HG03521 (cell line): Measurements from ENCODE around the gene TXNDC16.

Experiments used
- ATAC-seq: cut with Tn5 transposase; IDR thresholded peaks from one replicate; pipeline ENCODE4 v1.9.1; 2021; ENCODE audit warnings: mild to moderate bottlenecking, moderate library complexity; ENCODE audit not compliant: unreplicated experiment

TXNDC16 gene

DNA sequence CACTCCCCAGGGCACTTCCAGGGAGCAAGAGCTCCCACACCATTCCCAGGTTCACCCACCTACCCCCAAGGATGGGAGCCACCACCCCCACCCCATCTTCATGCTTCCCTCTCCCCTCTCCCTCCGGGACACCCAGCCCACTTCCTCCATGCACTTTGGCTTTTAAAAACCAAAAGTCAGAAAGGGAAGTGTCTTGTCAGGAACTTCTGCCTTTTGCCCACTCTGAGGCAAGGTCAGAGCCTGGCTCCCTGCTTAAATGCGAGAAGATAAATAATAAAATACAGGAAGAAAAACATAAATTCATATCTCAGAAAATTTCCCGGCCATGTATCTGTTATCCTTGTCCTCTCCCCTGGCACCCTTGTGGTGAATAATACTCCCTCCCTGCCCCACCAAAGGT lies 156.6 kb downstream of the TXNDC16 start:
- ATAC-seq: no peak

DNA sequence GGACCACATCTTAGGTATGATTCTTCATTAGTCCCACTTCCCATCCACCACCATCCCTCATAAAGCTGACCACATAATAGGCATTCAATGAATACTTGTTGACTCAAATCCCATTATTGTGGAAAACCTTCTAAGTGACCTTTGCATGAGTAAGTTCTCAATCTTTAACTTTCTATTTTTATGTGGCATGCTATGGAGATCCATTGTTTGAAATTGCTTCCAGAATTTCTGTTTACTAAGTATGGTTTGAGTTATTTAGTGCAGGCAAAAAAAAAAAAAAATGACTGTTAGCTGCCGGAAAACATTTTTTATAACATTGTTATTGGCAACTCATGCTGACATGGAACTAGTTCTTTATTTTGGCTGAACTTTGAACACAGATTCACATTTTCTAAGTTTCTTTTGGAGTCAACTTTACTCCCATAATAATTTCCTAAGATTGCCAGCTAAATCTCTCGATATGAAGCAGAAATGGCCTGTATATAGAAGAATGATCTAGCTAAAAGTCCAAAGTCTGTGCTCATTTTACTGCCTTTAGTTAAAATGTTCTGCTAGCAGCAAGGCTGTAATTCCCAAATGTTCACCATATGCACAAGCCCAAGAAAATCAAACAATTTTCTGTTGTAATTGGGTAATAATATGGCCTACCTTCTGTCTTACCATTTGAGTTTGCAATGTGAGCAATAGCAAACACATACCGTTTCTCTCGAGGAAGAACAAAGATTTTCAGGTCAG lies 160.3 kb downstream of the TXNDC16 start:
- ATAC-seq: no peak
